ENCODE measurements around the gene NRG3.

The NRG3 gene

GRCh38 chr10:81918766-81919165, 43.8 kb downstream of the NRG3 start:
- TF ChIP-seq SUZ12 (IDR thresholded peaks at IDR 0.05; ENCODE audit: extremely low read depth, insufficient read depth, insufficient read length): no peak
- no peak for TF ChIP-seq ZNF274 (IDR thresholded peaks at IDR 0.05; ENCODE audit: low read depth, low read length)
- TF ChIP-seq YY1 (IDR thresholded peaks at IDR 0.05; ENCODE audit: insufficient read depth, insufficient read length): no peak

GRCh38 chr10:81920213-81920829, 45.3 kb downstream of the NRG3 start:
- H3K4me1 ChIP-seq (ENCODE audit: insufficient read depth, insufficient read length): no peaks in the 10 kb centered on the region
- no peak for DNase-seq (ENCODE audit: low read depth, low spot score)
- H3K9me3 ChIP-seq (ENCODE audit: insufficient read depth, low read length): no peaks in the 10 kb centered on the region
- TF ChIP-seq YY1 (IDR thresholded peaks at IDR 0.05; ENCODE audit: insufficient read depth, insufficient read length): no peak
- TF ChIP-seq ZNF274 (IDR thresholded peaks at IDR 0.05; ENCODE audit: low read depth, low read length): no peak
- TF ChIP-seq SUZ12 (IDR thresholded peaks at IDR 0.05; ENCODE audit: extremely low read depth, insufficient read depth, insufficient read length): no peak
- H3K27me3 ChIP-seq (ENCODE audit: insufficient read depth, insufficient read length): no peaks in the 10 kb centered on the region
- H3K4me3 ChIP-seq (ENCODE audit: insufficient read length, low read depth): no peak overlapping the region
- no peak overlapping the region for H3K9ac ChIP-seq (ENCODE audit: insufficient read length, low read depth)
- no peaks in the 10 kb centered on the region for H3K36me3 ChIP-seq (ENCODE audit: insufficient read depth, insufficient read length, low read length)

More at GRCh38 chr10:81918766-81919165, 43.8 kb downstream of the NRG3 start:
- Histone ChIP-seq H3K4me3 (ENCODE audit: insufficient read length, low read depth) (no peak overlapping the region), H3K4me1 (ENCODE audit: insufficient read depth, insufficient read length) (no peaks in the 10 kb centered on the region), H3K9ac (ENCODE audit: insufficient read length, low read depth) (no peak overlapping the region), H3K27me3 (ENCODE audit: insufficient read depth, insufficient read length) (no peaks in the 10 kb centered on the region), H3K36me3 (ENCODE audit: insufficient read depth, insufficient read length, low read length) (no peaks in the 10 kb centered on the region), H3K9me3 (ENCODE audit: insufficient read depth, low read length) (no peaks in the 10 kb centered on the region)
- DNase-seq (ENCODE audit: low read depth, low spot score): no peak

GRCh38 chr10:81928119-81928518, 53.1 kb downstream of the NRG3 start:
- Histone ChIP-seq H3K27me3 (ENCODE audit: insufficient read depth, insufficient read length) (no peaks in the 10 kb centered on the region), H3K9me3 (ENCODE audit: insufficient read depth, low read length) (no peaks in the 10 kb centered on the region), H3K36me3 (ENCODE audit: insufficient read depth, insufficient read length, low read length) (no peaks in the 10 kb centered on the region), H3K9ac (ENCODE audit: insufficient read length, low read depth) (no peak overlapping the region), H3K4me1 (ENCODE audit: insufficient read depth, insufficient read length) (no peaks in the 10 kb centered on the region), H3K4me3 (ENCODE audit: insufficient read length, low read depth) (no peak overlapping the region)
- DNase-seq (ENCODE audit: low read depth, low spot score): no peak
- TF ChIP-seq ZNF274 (IDR thresholded peaks at IDR 0.05; ENCODE audit: low read depth, low read length) (no peak), SUZ12 (IDR thresholded peaks at IDR 0.05; ENCODE audit: extremely low read depth, insufficient read depth, insufficient read length) (no peak), YY1 (IDR thresholded peaks at IDR 0.05; ENCODE audit: insufficient read depth, insufficient read length) (no peak)

- no peaks in the 10 kb centered on the region for H3K4me1 ChIP-seq (ENCODE audit: insufficient read depth, insufficient read length)
- no peaks in the 10 kb centered on the region for H3K36me3 ChIP-seq (ENCODE audit: insufficient read depth, insufficient read length, low read length)
- peak; percentile 22 for DNase-seq (ENCODE audit: low read depth, low spot score)
- no peaks in the 10 kb centered on the region for H3K9me3 ChIP-seq (ENCODE audit: insufficient read depth, low read length)
- TF ChIP-seq ZNF274 (IDR thresholded peaks at IDR 0.05; ENCODE audit: low read depth, low read length): no peak
- TF ChIP-seq SUZ12 (IDR thresholded peaks at IDR 0.05; ENCODE audit: extremely low read depth, insufficient read depth, insufficient read length): no peak
- no peak for TF ChIP-seq YY1 (IDR thresholded peaks at IDR 0.05; ENCODE audit: insufficient read depth, insufficient read length)
- no peaks in the 10 kb centered on the region for H3K27me3 ChIP-seq (ENCODE audit: insufficient read depth, insufficient read length)
- no peak overlapping the region for H3K4me3 ChIP-seq (ENCODE audit: insufficient read length, low read depth)
- H3K9ac ChIP-seq (ENCODE audit: insufficient read length, low read depth): no peak overlapping the region
These were observed 68.6 kb downstream of the NRG3 start for GRCh38 chr10:81943583-81943982.

GRCh38 chr10:81944609-81945008, 69.6 kb downstream of the NRG3 start:
- DNase-seq (ENCODE audit: low read depth, low spot score): no peak
- no peaks in the 10 kb centered on the region for H3K36me3 ChIP-seq (ENCODE audit: insufficient read depth, insufficient read length, low read length)
- no peaks in the 10 kb centered on the region for H3K9me3 ChIP-seq (ENCODE audit: insufficient read depth, low read length)
- TF ChIP-seq SUZ12 (IDR thresholded peaks at IDR 0.05; ENCODE audit: extremely low read depth, insufficient read depth, insufficient read length) (no peak), YY1 (IDR thresholded peaks at IDR 0.05; ENCODE audit: insufficient read depth, insufficient read length) (no peak)
- H3K4me3 ChIP-seq (ENCODE audit: insufficient read length, low read depth): no peak overlapping the region
- no peaks in the 10 kb centered on the region for H3K4me1 ChIP-seq (ENCODE audit: insufficient read depth, insufficient read length)
- H3K9ac ChIP-seq (ENCODE audit: insufficient read length, low read depth): no peak overlapping the region
- no peaks in the 10 kb centered on the region for H3K27me3 ChIP-seq (ENCODE audit: insufficient read depth, insufficient read length)

GRCh38 chr10:81949283-81949682, 74.3 kb downstream of the NRG3 start:
- no peaks in the 10 kb centered on the region for H3K27me3 ChIP-seq (ENCODE audit: insufficient read depth, insufficient read length)
- H3K9me3 ChIP-seq (ENCODE audit: insufficient read depth, low read length): no peaks in the 10 kb centered on the region
- H3K4me3 ChIP-seq (ENCODE audit: insufficient read length, low read depth): no peak overlapping the region
- H3K9ac ChIP-seq (ENCODE audit: insufficient read length, low read depth): no peak overlapping the region
- H3K4me1 ChIP-seq (ENCODE audit: insufficient read depth, insufficient read length): no peaks in the 10 kb centered on the region
- no peaks in the 10 kb centered on the region for H3K36me3 ChIP-seq (ENCODE audit: insufficient read depth, insufficient read length, low read length)
- TF ChIP-seq YY1 (IDR thresholded peaks at IDR 0.05; ENCODE audit: insufficient read depth, insufficient read length) (no peak), SUZ12 (IDR thresholded peaks at IDR 0.05; ENCODE audit: extremely low read depth, insufficient read depth, insufficient read length) (no peak), ZNF274 (IDR thresholded peaks at IDR 0.05; ENCODE audit: low read depth, low read length) (no peak)
- DNase-seq (ENCODE audit: low read depth, low spot score): no peak

GRCh38 chr10:81950358-81950757, 75.4 kb downstream of the NRG3 start:
- Histone ChIP-seq H3K4me1 (ENCODE audit: insufficient read depth, insufficient read length) (no peaks in the 10 kb centered on the region), H3K4me3 (ENCODE audit: insufficient read length, low read depth) (no peak overlapping the region)
- TF ChIP-seq YY1 (IDR thresholded peaks at IDR 0.05; ENCODE audit: insufficient read depth, insufficient read length) (no peak), SUZ12 (IDR thresholded peaks at IDR 0.05; ENCODE audit: extremely low read depth, insufficient read depth, insufficient read length) (no peak), ZNF274 (IDR thresholded peaks at IDR 0.05; ENCODE audit: low read depth, low read length) (no peak)

More at GRCh38 chr10:81950358-81950757, 75.4 kb downstream of the NRG3 start:
- H3K27me3 ChIP-seq (ENCODE audit: insufficient read depth, insufficient read length): no peaks in the 10 kb centered on the region
- no peaks in the 10 kb centered on the region for H3K9me3 ChIP-seq (ENCODE audit: insufficient read depth, low read length)
- H3K36me3 ChIP-seq (ENCODE audit: insufficient read depth, insufficient read length, low read length): no peaks in the 10 kb centered on the region
- no peak for DNase-seq (ENCODE audit: low read depth, low spot score)
- H3K9ac ChIP-seq (ENCODE audit: insufficient read length, low read depth): no peak overlapping the region

All from NT2/D1 (cell line).